Lower leg skin (tissue), 4 donors: ENCODE measurements around the gene OLFML2B. TPM values are rescaled to one million over a fixed set of nuclear protein-coding genes. Genes with fewer than 3 reads are reported as not detected.

Experiments
- DNase-seq, 2 donors: peaks; one replicate each; pipeline ENCODE4 v3.0.0-alpha.2; 2019; ENCODE audit warnings: low spot score in 2 of 2
- H3K4me3 ChIP-seq: fragments of 200-600 bp; sonication (generic); 2 replicates; pipeline ENCODE4 v1.5.1; 2017; ENCODE audit warnings: mild to moderate bottlenecking, low read depth; ENCODE audit not compliant: poor library complexity, severe bottlenecking
- POLR2A ChIP-seq, 2 donors: fragments of 450-650 bp; IDR thresholded peaks; one replicate each; pipeline ENCODE4 v1.6.1; 2016 to 2017; ENCODE audit warnings: antibody characterized with exemption in 2 of 2, mild to moderate bottlenecking in 1 of 2, moderate library complexity in 1 of 2
- WGBS, 2 donors: methylation state at CpG; one replicate each; pipeline ENCODE4 v1.1.5; 2018; 5-methylcytosine and 5-hydroxymethylcytosine counted together
- intact Hi-C: fragments of 100-400 bp; cut with DNase I; formaldehyde crosslinking; loops from one replicate; pipeline ENCODE4 v1.15.0; 2023; ENCODE audit warnings: low total_unique reads
- total RNA-seq, 4 donors: library from RNA; depleted of rRNA; stranded (reverse); fragments of >200 nt; gene quantifications; one replicate each; pipeline ENCODE4 v1.1.0, GENCODE V29; 2016
- TF ChIP-seq, protein P1 (sequence below), 3 donors: fragments of 450-650 bp; IDR thresholded peaks; one replicate each; pipeline ENCODE4 v1.5.1; 2016; ENCODE audit warnings: antibody characterized with exemption in 3 of 3, mild to moderate bottlenecking in 3 of 3, moderate library complexity in 2 of 3

OLFML2B gene
- total RNA-seq, 4 donors from 2014 or later: 2.0 to 6.1 (median 3.1) TPM

- 77 to 82% methylated on average over 8 of the region's 8 CpGs for WGBS, 2 donors
- DNase-seq: peak in 1 of 2 donors; percentile 74
- H3K4me3 ChIP-seq: no peak overlapping the region
- intact Hi-C loops: no loop called here
- TF ChIP-seq, protein P1, sequence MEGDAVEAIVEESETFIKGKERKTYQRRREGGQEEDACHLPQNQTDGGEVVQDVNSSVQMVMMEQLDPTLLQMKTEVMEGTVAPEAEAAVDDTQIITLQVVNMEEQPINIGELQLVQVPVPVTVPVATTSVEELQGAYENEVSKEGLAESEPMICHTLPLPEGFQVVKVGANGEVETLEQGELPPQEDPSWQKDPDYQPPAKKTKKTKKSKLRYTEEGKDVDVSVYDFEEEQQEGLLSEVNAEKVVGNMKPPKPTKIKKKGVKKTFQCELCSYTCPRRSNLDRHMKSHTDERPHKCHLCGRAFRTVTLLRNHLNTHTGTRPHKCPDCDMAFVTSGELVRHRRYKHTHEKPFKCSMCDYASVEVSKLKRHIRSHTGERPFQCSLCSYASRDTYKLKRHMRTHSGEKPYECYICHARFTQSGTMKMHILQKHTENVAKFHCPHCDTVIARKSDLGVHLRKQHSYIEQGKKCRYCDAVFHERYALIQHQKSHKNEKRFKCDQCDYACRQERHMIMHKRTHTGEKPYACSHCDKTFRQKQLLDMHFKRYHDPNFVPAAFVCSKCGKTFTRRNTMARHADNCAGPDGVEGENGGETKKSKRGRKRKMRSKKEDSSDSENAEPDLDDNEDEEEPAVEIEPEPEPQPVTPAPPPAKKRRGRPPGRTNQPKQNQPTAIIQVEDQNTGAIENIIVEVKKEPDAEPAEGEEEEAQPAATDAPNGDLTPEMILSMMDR (IDR thresholded peaks at IDR 0.05): no peak
- no peak for TF ChIP-seq POLR2A (IDR thresholded peaks at IDR 0.05)
These were observed 24.2 kb downstream of the OLFML2B start for GRCh38 chr1:161999301-162000052.

DNA sequence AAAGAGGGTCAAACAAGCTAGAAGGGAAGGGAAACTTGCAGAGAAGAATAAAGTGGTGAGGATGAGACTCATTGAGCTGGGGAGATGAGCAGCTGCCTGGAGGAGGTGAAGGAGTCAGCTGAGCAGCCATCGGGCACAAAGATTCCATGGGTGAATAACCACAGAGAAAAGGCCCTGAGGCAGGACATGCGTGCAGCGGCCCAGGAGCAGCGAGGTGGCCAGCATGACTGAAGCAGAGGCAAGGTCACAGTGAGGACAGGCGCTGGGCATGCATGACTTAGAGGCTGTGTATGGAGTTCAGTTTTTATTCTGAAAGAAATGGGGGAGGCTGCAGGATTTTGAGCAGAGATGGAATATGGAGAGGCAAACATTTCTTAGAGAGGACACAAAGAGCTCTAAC, 24.9 kb downstream of the OLFML2B start:
- peak in 1 of 2 donors; percentile 48 for DNase-seq
- WGBS, 2 donors: 75 to 76% methylated on average over 5 of the region's 5 CpGs
- intact Hi-C loops: no loop called here
- no peak overlapping the region for H3K4me3 ChIP-seq
- TF ChIP-seq POLR2A (IDR thresholded peaks at IDR 0.05): no peak
- TF ChIP-seq, protein P1 (IDR thresholded peaks at IDR 0.05): no peak

DNA sequence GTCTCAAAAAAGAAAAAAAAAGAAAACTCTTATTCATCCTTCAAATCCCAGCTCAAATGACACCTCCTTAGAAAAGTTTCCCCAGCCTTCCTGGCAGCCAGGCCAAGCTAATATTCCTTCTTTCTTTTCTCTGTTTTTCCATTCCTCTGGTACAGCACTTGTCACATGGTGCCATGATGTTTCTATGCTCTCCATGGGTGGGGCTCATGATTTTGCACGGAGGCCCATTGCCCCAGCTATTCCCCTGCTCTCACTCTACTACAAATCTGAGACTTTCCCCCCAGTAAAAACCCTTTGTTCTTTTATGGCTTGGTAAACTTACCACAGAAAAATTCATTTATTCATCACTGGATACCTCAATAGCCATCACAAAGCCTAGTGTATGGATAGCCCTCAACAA, 26.5 kb downstream of the OLFML2B start:
- no peak overlapping the region for H3K4me3 ChIP-seq
- TF ChIP-seq POLR2A (IDR thresholded peaks at IDR 0.05): no peak
- TF ChIP-seq, protein P1 (IDR thresholded peaks at IDR 0.05): no peak
- DNase-seq: peak in 1 of 2 donors; percentile 26
- intact Hi-C loops: no loop called here
- WGBS, 2 donors: 64 to 68% methylated on average over 1 of the region's 1 CpG

DNA sequence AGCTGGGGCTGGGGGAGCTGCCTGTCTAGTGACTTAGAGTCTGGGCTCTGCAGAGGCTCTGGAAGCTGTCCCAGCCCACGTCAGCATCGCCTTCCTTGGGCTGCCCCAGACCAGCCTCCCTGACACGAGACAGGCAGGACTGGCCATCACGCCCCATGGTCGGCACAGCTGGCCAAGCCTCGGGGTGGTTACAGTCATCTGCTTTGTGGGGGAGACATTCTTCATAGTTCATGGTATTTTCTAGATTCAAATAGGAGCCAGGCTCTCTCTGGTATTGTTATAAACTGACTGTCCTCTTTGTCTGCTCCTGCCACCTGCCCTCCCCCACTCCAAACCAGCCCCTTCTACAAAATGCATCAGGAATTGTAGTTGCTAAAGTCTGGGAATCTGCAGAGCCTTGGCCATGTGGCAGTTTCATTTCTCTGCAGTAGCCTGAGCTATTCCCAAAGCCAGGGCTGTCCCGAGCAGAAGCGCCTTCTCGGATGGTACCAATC, 29.4 kb downstream of the OLFML2B start:
- WGBS, 2 donors: 37 to 52% methylated on average over 9 of the region's 9 CpGs
- no peak for TF ChIP-seq POLR2A (IDR thresholded peaks at IDR 0.05)
- TF ChIP-seq, protein P1 (IDR thresholded peaks at IDR 0.05): no peak
- DNase-seq: peak in 1 of 2 donors; percentile 86
- H3K4me3 ChIP-seq: no peak overlapping the region
- intact Hi-C loops: no loop called here

- intact Hi-C loops: no loop called here
- H3K4me3 ChIP-seq: no peak overlapping the region
- 84 to 86% methylated on average over 11 of the region's 11 CpGs for WGBS, 2 donors
- peak in 1 of 2 donors; percentile 63 for DNase-seq
- TF ChIP-seq POLR2A (IDR thresholded peaks at IDR 0.05): no peak
- TF ChIP-seq, protein P1 (IDR thresholded peaks at IDR 0.05): no peak
These were observed 30.1 kb downstream of the OLFML2B start for GRCh38 chr1:161993576-161993975.
